CD4-positive, alpha-beta T cell treated with Interleukin-17A for 4 hours (primary cell): ENCODE results near the gene UBR4.

Source experiments
- DNase-seq: peaks from one replicate; pipeline ENCODE4 v3.0.0-alpha.2; 2020; ENCODE audit warnings: mixed read lengths

The UBR4 gene

DNA sequence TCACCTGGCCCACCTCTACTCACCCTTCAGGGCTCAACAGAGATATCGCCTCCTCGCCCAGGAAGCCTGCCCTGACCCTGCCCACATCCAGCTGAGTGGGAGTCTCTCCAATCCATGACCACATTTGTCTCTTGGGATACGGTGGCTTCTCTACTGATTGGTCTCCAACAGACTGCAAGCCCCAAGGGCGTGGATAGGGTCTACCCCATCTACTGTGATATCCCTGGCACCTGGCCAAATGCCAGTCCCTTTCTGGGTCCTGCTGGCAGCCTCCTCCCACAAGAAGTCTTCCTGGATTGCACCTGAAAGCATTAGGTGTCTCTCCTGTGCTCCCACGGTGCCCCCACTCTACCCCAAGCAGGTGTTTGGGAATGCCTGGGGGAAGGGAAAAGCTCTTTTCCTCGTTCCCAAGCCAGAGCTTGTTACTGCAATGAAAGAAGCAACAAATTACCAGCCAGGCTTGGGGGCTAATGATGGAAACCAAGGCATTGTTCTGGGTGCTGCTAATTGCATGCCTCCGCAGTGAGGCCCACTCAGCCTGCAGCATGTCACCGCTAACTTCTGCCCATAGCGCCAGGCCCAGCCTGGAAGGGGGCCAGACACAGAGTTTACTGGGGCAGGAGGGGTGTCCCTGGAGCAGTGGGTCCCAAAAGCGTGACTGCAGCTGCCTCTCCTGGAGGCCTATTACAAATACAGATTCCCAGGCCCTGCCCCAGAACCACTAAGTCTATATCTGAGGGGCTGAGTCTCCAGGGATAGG is 162.9 kb downstream of the UBR4 start:
- no peak for DNase-seq

DNA sequence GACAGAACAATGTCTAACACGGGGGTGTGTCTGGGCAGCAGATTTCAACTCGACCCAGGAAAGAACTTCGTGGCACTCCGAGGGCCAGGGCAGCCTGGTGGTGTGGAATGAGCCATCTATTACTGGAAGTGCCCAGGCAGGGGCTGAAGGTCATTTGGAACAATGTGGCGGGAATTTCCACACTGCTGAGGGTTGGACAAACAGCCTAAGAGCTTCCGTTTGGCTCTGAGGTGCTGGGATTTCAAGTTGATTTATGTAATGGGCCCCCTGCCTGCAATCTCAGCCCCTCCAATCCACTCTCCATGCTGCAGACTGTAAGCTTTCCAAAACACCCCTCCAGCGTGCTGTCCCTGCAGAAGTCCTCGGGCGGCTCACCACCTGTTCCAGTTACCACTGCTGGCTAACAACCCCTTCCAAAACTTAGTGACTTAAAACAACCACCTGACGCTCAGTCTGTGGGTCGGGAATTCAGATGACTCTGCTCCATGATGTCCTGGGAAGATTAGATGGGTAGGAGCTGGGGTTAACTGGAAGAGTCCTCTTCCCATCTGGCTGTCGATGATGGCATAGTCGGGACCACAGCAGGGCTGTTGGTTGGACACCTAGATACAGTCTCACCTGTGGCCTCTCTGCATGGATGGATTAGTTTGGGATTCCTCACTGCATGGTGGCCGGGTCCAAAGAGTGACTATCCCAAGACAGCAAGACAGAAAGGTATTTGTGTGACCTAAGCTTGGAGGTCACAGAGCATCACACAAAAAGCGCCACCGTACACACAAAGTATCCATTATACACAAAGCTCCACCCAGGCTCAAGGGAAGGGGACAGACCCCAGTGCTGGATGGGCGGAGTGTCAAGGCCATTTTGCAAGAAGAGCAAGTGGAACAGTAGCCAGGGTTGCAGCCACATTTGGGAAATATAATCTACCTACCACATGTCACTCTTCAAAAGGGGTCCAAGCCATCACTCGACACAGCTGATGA is 163.9 kb downstream of the UBR4 start:
- DNase-seq = no peak

DNA sequence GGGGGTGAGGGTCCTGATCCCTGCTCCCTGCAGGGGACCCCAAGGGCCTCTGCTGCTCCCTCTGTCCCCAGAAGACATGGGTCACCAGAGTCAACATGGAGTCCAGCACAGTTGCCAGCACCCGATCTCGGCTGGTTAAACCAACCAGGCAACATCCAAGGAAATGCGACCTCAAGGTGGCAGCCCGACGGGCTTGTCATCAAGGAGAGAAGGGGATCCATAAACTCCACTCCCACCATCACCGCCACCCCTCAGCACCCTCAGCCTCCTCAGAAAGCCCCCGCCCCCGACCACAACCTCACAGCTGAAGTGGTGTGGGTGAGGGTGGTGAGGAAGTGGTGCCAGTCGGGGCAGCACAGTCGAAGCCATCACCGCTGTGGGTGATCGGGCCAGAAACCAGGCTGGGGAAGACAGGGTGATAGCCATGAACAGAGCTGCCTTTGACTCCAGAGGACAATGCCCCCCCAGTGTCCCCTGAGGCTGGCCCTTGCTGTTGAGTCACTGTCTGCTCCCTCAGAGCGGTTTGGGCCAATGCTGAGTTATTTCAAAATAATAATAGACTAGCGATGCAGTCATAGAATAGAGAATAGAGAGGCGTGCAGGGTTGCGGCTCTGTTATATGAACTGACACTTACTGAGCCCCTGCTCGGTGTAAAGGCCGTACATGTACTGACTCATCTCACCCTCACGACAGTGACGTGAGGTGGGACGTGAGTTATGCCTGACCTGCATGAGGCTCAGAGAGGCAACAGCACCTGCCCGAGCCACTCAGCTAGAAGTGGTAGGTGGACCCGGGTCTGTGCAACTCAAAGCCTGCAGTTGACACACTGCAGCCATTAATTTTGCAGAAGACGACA is 164.9 kb downstream of the UBR4 start:
- DNase-seq = no peak

DNA sequence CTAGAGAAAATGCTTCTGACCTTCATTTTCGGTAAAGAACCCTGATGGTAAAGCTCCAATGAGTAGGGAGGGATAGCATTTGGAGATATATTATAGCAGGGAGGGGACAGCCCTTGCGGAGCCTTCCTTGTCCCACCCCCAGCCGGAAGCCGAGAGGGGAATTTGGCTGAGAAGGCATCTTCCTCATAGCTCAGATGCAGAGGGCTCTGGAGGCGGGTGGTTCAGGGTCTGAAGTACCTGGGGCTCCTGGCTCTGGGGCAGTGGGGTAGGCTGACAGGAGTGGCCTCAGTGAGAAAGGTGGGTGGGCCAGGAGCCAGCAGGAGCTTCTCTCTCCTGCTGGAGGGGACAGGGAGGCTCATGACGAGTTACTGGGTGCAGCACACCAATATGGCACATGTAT is 165.6 kb downstream of the UBR4 start:
- DNase-seq = no peak

DNA sequence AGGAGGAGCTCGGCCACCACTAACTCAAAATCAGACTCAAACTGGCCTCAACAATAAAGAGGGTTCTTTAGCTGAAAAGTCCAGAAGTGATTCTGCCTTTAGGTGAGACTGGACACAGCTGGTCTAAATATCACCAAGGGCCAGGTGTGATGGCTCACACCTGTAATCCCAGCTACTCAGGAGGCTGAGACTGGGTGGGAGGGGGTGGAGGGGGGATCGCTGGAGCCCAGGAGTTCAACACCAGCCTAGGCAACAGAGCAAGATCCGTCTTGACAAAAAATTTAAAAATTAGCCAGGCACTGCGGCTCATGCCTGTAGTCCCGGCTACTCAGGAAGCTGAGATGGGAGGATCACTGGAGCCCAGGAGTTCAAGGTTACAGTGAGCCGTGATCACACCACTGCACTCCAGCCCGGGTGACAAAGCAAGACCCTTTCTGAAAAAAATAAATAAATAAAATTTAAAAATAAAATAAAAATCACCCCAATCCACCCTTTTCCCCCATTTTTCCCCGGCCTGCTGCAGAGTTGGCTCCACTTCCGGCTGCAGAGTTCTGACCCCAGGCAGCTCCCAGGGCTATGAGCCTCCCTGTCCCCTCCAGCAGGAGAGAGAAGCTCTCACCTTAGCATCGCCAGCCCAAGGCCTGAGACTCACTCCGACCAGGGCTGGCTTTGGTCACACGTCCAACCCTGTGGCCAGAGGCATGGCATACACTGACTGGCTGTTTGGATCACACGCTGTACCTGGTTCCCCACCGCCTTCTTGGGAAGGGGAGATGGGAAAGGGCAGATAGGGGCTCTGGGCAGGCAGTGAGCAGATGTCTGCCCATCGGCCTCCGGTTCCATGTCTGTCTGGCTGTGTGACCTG is 166.3 kb downstream of the UBR4 start:
- no peak for DNase-seq

DNA sequence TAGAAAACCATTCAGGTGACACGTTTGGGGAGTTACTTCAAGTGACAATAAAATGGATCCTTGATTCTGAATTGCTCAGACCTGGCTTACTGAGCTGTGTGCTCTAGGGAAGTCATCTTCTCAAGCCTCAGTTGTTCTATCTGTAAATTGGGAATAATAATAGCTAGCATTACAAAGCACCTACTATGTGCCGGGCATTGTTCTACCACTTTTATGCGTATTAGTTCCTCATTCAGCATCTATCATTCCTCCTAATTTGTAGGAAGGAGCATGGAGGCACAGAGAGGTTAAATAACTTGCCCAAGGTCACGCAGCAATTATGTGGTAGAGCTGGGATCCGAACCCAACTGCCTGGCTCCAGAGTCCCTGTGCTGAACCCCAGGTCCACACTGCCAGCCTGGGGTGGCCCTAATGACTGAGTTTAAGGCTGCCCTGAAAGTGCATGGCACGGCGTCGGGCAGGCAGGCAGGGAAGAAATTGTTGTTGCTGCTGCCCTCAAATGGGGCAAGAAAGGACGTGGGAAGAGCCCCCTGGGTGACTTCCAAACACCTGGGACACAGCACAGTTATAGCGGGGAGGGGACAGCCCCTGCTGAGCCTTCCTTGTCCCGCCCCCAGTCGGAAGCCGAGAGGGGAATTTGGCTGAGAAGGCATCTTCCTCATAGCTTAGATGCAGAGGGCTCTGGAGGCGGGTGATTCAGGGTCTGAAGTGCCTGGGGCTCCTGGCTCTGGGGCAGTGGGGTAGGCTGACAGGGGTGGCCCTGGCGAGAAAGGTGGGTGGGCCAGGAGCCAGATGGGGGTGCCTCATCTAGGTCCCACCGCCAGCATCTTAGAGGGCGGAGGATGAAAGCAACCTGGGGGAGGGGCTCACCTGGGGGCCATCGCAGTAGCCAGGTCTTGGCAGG is 167.1 kb downstream of the UBR4 start:
- DNase-seq = no peak

DNA sequence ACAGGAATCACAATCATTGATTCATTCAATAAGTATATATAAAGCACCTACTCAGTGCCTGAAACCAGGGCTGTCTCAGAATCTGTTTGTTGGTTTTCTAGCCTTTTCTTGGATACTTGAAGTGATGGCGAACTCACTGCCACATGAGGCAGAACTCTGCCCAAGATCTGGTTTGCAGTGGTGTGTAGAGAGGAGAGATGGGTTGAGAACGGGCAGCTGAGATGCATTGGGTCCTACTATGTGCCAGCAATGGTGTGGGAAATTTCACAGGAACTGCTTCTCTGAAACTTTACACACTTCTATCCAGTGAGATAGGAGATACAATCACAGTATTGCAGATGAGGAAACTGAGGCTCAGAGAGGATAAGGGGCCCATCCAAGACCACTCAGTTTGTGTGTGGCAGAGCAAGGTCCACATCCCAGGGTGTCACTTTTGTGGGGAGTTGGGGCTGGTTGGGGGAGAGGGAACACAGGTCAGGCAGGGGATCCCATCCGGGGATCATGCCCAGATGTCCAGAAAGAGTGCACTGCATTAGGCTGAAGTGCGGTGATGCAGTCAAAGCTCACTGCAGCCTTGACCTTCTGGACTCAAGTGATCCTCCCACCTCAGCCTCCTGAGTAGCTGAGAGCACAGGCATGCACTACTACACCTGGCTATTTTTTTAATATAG is 169.9 kb downstream of the UBR4 start:
- DNase-seq = no peak

DNA sequence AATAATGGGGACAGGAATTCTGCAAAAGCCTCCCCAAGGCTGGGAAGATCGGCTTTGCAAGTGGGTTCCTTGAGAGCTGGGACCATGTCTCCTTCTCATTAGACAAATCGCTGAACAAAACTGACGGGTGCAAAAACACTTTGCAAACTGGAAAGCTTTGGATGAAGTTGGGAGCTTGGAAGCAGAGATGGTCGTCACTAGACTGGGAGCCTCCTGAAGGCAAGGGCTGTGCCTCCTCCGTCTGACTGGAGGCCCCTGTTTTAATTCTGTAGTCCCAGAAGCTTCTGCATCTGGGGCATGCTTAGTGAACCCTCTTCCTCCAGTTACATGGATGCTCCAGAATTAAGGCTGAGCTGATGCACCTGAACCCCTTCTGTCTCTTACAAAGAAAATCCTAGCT is 171.3 kb downstream of the UBR4 start:
- DNase-seq = no peak

DNA sequence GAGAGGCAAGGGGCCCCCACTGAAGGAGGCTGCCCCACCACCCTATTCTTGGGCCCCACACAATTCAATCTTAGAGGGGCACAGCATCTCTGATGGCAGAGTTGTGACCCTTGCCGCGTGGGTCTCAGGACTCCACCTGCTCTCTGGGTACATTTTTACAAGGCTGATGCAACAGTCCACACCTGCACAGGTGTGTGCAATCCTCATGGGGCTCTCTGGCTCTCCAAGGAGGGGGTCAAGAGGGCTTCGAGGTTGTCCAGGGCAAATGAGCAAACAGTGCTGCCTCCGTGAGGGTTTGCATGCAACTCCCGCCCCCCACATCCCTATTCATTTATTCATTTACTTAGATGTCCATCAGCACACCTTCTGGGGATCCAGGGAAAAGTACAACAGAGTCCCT is 172.0 kb downstream of the UBR4 start:
- DNase-seq = no peak

DNA sequence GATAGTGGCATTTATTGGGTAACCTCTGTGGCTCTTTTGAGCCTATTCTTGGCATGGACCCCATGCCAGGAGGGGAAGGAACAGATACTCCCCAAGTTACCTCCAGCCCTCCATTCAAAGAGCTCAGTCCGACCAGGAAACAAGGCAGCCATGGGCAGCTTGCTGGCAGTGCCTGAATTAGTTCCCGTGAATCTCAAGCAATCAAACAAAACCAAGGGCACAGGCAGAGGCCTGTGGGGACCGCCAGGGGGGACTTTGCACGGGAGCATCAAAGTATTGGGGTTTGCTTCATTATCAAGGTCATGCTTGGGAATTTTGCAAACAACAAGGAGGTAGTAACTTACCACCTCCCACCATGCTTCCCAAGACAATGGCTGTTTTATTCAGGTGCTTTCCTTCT is 172.4 kb downstream of the UBR4 start:
- no peak for DNase-seq

DNA sequence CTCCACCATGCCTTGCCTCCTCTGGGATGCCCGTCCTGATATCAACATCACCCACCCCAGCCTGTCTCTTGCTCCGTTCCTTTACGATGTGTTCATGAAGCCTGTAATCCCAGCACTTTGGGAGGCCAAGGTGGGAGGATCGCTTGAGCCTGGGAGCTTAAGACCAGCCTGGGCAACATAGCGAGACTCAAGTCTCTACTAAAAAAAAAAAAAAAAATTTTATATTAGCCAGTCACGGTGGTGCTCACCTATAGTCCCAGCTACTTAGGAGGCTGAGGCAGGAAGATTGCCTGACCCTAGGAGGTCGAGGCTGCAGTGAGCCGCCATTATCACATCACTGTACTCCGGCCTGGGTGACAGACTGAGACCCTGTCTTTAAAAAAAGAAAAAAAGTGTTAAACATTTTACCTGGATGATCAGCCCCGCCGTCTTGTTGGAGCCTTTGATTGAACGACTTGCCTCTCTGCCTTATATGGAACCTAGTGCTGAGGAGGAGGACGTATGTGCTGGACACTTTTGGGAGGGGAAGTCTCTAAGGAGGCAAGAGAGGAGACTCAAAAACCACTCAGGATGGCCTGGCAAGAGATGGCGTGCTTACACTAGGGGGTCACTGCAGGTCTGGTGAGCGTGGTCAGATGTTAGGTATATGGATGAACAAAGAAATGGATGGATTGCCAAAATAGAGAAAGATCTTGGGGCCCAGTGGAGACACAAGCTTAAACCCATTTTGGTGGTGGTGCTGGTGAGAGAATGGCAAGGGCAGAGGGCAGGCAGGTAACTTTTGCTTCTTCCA is 173.1 kb downstream of the UBR4 start:
- DNase-seq = no peak

DNA sequence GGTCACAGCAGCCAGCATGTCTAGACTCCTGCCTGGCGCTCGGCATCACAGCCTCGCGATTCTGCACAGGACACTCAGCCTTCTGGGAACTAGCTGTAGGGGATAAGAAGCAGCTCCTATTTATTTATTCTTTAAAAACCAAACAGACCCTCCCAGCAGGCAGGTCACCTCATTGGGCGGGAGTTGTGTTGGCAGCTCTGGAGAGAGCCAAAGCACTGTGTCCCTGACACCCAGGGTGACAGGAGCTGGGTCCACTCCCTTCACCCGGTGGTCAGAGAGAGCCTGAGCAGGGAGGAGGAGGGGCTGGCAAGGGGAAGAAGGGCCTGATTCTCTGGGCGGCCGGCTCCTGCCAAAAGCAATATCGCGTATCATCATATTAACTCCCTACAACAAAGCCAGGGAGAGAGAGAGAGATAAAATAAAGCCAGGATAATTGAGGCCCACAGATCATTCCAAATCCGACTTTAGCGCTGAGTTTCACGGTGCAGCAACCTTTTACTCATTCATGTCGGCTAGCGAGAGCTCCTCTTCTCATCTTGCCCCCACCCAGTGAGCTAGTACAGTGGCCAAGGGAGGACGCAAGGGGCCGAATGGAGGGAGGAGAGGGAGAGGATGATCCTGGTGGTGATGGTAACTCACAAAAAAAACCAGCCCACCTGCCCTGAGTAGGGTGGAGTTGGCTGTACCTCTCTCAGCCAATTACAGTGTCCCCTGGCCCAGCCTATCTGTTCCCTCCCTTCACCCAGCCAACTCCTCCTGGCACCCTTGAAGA is 173.8 kb downstream of the UBR4 start:
- DNase-seq = no peak

DNA sequence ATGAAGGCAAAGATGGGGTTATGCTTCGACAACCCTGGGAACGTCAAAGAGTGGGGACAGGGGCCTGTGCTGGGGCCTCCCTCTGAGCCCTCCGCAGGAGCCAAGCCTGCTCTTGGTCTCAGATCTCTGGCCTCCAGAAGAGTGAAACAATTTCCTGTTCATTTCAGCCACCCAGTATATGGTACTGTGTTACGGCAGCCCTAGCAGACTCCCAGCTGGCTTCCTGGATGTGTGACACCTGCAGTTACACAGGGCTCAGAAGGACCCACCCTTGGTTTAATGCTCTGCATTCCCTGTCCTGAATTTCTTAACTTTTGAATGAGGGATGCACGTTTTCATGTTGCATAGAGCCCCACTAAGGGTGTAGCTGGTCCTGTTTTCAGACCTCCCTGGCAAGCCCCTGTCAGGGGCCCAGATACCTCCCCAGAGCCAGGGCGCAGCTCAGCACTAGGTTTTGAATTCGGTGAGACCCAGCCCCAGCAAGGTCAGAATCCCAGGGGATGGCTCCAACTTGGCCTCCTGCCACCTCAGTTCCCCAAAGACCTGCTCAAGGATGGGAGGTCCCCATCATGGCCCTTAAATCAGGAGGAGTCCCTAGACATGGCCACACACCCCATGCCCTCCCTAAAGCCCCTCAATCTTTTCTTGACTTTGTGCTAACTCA is 174.6 kb downstream of the UBR4 start:
- DNase-seq = no peak

DNA sequence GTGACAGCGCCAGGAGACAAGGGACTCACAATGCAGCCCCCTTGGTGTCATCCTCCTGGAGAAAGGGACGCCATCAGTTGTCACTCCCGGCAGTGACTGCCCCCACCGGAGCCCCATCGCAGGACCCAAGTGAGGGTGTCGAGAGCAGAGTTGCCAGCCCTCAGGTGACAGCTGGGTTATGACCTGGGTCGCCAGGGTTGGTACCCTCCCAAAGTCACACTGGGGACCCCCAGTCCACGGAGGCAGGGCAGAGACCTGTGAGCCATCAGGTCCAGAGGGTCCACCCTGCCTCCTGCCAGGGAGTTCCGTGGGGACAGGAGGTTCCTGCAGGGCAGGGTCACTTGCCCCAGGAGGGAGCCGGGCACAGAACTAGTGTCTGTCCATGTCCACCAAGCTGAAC is 175.3 kb downstream of the UBR4 start:
- DNase-seq = no peak

DNA sequence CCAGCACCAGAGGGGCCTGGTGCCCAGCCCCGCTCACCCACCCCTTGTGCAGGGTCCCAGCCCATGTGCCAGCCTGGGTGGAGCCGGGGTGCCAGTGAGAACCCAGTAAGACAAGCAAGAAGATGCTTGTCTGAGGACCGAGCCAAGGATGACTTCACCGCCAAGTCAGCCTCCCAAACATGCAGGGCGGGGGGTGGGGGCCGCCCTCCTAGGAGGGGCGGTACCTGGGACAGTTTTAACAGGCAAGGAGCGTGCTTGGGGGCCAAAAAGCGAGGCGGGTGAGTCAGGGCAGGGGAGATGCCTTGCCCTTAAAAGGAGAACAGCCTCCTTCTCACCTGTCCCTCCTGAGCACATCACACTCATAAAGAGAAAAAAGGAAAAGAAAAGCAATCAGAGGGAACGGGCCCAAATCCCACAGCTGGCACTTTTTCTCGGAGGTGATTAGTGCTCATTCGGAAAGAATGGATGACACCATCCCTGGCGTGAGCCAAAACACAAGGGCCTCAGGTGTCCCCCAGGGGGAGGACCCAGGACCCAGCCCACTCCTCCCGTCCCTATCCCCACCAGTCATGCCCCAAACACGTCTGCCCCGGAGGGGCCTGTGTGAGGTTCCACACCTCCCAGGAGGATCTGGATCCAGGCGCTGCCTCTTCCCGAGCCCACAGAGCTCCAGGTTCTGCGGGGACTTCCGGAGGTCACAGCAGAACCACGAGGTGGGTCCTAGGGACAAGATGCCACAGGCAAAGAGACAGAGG is 176.0 kb downstream of the UBR4 start:
- DNase-seq = no peak

DNA sequence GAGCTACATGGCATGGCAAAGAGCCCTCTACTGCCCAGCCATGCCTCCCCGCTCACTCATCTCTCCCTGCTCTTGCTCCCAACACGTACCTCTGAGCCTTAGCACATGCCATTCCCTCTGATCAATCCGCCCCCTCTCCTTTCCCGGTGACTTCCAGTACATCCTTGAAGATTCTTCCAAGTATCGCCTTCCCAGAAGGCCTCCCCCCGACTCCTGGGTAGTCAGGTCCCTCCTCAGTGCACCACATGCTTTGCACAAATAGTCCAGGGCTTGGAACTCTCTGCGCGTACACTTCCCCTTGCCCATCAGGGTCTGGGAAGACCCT is 176.6 kb downstream of the UBR4 start:
- no peak for DNase-seq

DNA sequence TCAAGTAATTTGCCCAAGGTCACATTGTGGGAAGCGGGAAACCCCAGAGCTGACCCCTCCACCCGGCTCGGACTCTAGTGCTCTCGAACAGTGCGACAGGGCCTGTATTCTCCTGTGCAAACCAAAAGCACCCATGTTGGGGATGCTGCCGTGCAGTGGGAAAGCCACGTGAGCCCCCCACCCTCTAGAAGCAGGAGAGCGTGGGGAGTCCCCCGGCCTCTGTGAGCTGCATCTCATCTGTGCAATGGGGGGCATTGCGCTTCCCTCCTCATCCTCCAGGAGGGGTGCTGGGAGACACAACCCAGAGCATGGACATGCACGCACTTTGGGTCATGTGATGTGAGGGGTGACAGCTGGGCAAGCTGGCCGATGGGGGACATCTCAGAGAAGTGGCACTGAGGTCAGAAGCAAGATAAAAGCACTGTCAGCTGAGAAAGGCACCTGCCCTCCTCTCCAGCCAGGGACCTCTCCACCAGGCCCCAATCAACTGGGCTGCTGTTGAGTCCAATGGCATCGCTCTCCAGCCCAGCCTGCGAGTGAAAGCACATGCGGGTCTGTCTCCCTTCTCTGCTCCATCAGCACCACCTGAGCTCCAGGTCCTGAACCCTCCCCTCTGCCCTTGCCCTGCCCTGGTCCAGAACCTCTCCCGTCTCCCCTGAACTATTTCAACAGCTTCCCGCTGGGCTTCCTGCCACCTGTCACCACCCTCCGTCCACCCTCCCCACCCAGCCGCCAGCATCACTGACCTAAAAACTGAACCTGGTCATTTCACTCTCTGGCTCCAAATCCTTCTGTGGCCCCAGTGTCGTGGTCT is 177.2 kb downstream of the UBR4 start:
- no peak for DNase-seq
